DND-41 (cell line): Measurements from ENCODE around the gene CRAMP1.
"Not testable (repeated sequence)": the region's sequence is repeated elsewhere in the genome, so short reads cannot be mapped to it uniquely, and the experiment has no call there.

Experiments
- CTCF ChIP-seq: IDR thresholded peaks from 2 replicates; pipeline ENCODE4 v1.5.1; 2012; ENCODE audit warnings: borderline replicate concordance, low read length, moderate library complexity, mild to moderate bottlenecking; ENCODE audit not compliant: poor library complexity, severe bottlenecking; ENCODE audit errors: extremely low read depth
- EZH2 ChIP-seq: IDR thresholded peaks from 3 replicates; pipeline ENCODE4 v1.6.1; 2012; ENCODE audit warnings: borderline replicate concordance, low read depth, mild to moderate bottlenecking, moderate library complexity, low read length, inconsistent platforms; ENCODE audit not compliant: severe bottlenecking

DNA sequence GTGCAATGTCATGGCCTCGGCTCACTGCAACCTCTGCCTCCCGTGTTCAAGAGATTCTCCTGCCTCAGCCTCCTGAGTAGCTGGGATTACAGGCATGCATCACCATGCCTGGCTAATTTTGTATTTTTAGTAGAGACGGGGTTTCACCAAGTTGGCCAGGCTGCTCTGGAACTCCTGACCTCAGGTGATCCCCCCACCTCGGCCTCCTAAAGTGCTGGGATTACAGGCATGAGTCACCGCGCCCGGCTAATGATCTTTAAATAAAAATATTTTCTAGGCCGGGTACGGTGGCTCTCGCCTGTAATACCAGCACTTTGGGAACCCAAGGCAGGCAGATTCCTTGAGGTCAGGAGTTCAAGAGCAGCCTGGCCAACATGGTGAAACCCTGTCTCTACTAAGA lies 106.1 kb downstream of the CRAMP1 start:
- TF ChIP-seq CTCF, EZH2: not testable (repeated sequence)
